ENCODE measurements around the gene RMI1.
A peak's percentile ranks its signal among the peaks of the same experiment; 100 is the strongest.
"Not testable (repeated sequence)": the region's sequence is repeated elsewhere in the genome, so short reads cannot be mapped to it uniquely, and the experiment has no call there.

RMI1 gene

DNA sequence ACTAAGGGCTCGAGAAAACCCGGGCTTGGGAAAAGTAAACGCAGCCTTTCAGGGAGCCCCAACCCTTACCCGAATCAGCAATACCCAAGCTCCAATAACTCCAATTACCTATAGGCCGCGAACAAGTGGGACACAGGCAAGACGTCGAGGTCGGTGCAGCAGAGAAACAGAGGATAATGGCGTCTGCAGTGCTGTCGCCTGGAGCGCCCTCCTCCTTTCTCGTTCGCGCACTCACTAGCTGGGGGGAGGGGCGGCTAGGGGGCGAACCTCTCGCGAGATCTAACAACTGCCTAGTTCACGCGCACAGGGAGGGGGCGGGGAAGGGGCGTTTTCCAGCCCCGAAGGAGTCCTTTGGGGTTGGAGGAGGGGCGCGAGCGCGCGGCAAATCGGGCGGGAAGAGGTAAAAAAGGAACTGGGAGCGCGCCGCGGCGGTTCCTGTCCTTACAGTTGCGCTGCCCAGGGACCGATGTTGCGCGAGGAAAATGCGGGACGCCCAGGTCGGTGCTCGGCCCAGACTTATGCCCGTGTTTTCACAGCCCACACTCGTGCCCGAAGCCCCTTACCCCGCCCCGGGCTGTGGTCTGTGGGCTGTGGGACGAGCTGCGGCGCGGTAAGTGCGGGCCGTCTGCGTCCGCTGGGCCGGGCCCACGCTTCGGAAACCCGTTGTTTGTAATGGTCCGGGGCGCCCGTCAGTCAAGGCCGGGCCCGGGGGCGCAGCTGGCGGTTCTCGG lies at the start of gene RMI1:
Gene RMI1 (plus strand): TSS at position 411 of the 731 bp plus-strand sequence. CDS start 20,182 bp downstream, outside the sequence.
- DNase-seq (ENCODE audit: low read depth), result peak; percentile 99

GRCh38 chr9:83930881-83931280 lies 49.7 kb upstream of the RMI1 start:
- no peak for DNase-seq (ENCODE audit: low read depth)

DNA sequence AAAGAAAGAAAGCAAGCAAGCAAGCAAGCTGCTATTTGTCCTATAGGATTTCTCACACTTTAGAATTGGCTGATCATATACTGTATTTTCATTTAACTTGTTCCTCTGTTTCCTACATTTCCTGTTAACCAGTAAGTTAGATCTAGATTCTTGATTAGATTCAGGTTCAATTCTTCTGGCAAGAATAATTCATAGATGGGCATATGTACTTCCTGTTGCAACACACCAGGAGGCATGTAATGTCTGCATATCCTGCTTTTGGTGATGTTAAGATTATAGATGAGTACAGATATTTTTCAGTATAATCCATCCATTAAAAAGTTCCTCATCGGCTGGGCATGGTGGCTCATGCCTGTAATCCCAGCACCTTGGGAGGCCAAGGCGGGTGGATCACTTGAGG lies 48.6 kb upstream of the RMI1 start:
- no peak for DNase-seq (ENCODE audit: low read depth)

DNA sequence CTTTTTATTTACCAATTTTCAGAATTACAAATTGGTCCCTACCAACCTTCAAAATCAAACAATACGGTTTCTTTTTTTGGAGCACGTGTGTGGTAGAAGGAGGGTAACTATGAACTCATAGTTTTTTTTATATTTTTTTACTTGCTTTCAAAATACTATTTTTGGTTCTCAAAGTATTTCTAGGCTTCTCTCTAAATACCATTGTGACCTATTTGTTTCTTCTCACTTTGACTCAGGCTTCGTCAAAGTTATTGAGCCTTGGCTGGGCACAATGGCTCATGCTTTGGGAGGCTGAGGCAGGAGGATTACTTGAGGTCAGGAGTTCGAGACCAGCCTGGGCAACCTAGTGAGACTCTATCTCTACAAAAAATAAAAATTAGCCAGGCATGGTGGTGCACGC lies 47.8 kb upstream of the RMI1 start:
- DNase-seq (ENCODE audit: low read depth), result no peak

GRCh38 chr9:83933790-83934189 lies 46.8 kb upstream of the RMI1 start:
- DNase-seq (ENCODE audit: low read depth), result no peak

DNA sequence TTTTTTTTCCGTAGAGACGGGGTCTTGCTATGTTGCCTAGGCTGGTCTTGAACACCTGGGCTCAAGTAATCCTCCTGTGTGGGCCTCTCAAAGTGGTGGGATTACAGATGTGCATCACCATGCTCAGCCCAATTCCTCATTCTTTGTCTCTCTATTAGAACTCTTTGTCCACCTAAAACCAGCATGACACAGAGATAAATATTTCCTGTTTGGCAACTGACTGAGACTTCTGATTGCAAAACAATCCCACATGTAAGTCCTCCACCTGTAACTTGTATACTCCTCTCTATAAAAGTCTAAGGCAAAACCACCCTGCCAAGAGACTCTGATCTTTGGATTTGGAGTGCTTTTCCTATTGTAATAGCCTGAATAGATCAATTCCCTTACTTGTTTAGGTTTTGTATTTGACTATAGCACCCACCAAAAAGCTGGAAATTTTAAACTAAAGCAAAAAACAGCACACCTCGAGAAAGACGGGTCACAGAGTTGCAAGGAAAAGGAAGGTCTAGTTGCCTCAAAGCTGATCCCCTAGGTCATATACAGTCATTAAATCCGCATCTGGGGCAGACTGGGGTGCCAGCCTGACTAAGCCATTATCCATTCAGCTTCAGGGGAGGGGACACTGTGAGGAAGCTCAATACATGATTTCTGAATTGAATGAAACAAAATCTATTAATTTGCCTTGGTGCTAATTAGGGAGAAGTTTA lies 45.9 kb upstream of the RMI1 start:
- DNase-seq (ENCODE audit: low read depth), result no peak

- no peak for DNase-seq (ENCODE audit: low read depth)
Measured at GRCh38 chr9:83935276-83935935, 45.2 kb upstream of the RMI1 start.

GRCh38 chr9:83936523-83936922 lies 44.1 kb upstream of the RMI1 start:
- DNase-seq (ENCODE audit: low read depth), result no peak

- DNase-seq (ENCODE audit: low read depth), result peak; percentile 30
Measured at GRCh38 chr9:83937861-83938455, 42.6 kb upstream of the RMI1 start.

DNA sequence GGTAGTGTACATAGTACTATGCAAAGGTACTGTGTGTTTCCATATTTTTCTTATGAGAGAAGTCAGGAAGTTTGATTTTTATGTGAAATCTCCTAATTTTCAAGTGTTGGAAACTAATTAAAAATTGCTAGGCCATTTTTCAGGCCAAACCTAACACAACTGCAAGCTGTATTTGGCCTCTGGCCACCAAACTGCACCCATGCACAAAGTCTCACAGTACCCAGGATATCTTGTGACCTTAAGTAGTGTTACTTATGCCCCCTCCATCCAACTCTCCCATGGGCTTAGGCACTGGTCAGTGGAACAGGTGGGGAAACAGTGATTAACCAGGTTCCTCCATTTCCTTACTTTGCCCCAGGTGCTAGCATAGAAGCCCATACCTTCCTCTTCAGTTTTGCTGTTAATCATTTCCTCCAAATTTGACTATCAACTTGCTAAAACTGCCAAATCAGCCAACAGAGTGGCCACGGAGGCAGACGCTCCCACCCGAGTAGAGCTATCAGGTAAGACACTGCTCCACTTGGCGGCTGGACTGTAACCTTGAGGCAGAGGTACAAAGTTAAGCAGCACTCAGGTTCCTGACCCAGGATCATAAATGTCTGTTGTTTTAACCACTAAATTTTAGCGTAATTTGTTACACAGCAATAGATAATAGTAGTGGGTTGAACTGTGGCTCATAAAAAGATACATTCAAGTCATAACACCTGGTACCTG lies 39.9 kb upstream of the RMI1 start:
- no peak for DNase-seq (ENCODE audit: low read depth)

- DNase-seq (ENCODE audit: low read depth), result not testable (repeated sequence)
Measured at GRCh38 chr9:83948096-83948495, 32.5 kb upstream of the RMI1 start.

GRCh38 chr9:83956086-83956435 lies 24.5 kb upstream of the RMI1 start:
- DNase-seq (ENCODE audit: low read depth), result peak; percentile 15

- peak; percentile 56 for DNase-seq (ENCODE audit: low read depth)
Measured at GRCh38 chr9:83956436-83957247, 24.0 kb upstream of the RMI1 start.

GRCh38 chr9:83957248-83957513 lies 23.4 kb upstream of the RMI1 start:
- no peak for DNase-seq (ENCODE audit: low read depth)

- no peak for DNase-seq (ENCODE audit: low read depth)
Measured at GRCh38 chr9:83959061-83959460, 21.5 kb upstream of the RMI1 start.

DNA sequence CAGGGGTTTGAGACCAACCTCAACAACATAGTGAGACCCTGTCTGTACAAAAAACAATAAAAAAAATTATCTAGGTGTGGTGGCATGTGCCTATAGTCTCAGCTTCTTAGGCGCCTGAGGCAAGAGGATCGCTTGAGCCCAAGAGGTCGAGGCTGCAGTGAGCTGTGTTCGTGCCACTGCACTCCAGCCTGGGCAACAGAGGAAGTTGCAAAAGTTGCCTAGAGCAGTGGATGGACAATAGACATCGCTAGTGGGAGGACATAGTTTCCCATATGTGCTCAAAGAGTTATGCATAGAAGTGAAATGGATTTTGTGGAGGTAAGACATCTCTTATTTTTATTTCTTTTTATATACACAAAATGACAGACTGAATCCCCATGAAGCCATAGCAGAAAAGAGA lies 19.6 kb upstream of the RMI1 start:
- DNase-seq (ENCODE audit: low read depth), result no peak

GRCh38 chr9:83962165-83962564 lies 18.4 kb upstream of the RMI1 start:
- DNase-seq (ENCODE audit: low read depth), result no peak

GRCh38 chr9:83964973-83965349 lies 15.6 kb upstream of the RMI1 start:
- no peak for DNase-seq (ENCODE audit: low read depth)

DNA sequence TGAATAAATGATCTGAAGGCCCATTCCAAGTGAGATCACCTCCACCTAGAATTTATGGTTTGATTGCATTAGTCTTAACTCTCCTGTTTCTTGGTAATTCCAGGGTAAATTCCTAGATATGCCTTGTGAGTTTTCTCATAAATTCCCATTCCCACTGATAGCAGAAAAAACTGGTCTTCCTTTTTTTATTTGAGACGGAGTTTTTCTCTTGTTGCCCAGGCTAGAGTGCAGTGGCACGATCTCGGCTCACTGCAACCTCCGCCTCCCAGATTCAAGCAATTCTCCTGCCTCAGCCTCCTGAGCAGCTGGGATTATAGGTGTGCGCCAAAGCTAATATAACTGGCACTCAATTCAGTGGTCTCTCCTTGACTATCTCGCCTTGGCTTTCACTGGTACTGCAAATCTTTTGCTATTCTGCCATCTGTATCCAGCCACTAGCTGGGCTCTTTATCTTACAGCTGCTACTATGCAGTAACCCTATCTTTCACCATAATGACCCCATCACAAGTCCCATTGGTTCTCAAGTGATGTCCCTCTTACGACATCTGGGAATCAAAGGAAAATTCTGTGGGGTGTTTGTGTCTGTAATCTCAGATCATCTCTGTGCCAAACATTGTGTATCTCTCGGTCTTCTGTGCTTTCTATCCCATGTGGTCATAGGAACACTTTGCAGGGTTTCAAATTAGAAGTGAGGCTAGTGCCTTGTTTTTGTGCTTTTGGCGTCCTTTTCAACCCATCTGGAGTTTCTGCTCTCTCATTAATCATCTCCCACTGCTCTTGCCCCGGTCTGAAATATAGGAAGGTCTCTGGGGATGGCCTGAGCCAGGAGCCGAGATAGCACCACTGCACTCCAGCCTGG lies 15.0 kb upstream of the RMI1 start:
- no peak for DNase-seq (ENCODE audit: low read depth)

GRCh38 chr9:83966209-83966582 lies 14.4 kb upstream of the RMI1 start:
- no peak for DNase-seq (ENCODE audit: low read depth)

- DNase-seq (ENCODE audit: low read depth), result no peak
Measured at GRCh38 chr9:83967073-83967472, 13.5 kb upstream of the RMI1 start.

Measured in activated T-cell treated with anti-CD3 and anti-CD28 coated beads for 24 hours (primary cell).